Erythroblast (primary cell): Measurements from ENCODE around the gene MYO1A.

Source experiments
- GATA1 ChIP-seq: IDR thresholded peaks from 2 replicates; pipeline ENCODE4 v1.6.1; 2011; ENCODE audit warnings: low read depth, mild to moderate bottlenecking, control low read depth, low read length, moderate library complexity
- POLR2A ChIP-seq: IDR thresholded peaks from 2 replicates; pipeline ENCODE4 v1.6.1; 2011; ENCODE audit warnings: mild to moderate bottlenecking, low read length

DNA sequence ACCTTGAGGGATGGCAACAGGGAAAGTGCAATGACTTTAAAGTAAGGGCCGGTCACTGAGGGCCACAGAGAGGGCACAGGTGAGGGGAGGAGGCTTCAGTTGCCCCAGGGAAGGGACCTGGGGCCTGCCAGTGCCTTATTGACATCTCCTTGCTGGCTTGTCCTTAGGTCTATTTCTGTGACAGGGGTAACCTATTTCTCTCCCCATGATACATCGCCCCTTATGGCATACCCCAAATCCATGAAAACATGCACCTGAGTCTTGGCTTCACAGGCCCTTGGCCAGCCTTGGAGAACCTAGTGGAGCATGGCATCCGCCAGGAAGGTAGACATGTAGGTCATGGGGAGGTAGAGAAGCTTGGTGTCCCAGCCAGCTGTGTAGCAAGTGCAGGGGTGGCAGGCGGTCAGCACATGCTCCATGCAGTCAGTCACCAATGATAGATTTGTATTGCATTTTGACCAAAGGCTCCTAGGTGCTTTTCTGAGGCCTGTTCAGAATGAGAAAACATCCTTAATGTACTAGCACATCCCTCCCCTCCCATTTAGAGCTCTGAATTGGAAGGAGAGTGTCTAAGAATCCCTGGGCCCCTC lies 68.9 kb downstream of the MYO1A start:
- TF ChIP-seq POLR2A (no peak), GATA1 (no peak)
